Liver (tissue), 9 donors: Measurements from ENCODE around the gene EIF3L. TPM values are rescaled to one million over a fixed set of nuclear protein-coding genes. Genes with fewer than 3 reads are reported as not detected.

Source experiments
- DNase-seq: peaks from one replicate; pipeline ENCODE4 v3.0.0-alpha.2; 2017; ENCODE audit warnings: low spot score
- H3K27ac ChIP-seq, 2 donors: one replicate each; pipeline ENCODE4 v1.7.0; 2013; ENCODE audit warnings: inconsistent platforms in 2 of 2, low read length in 2 of 2, control low read depth in 1 of 2, low read depth in 1 of 2, mild to moderate bottlenecking in 1 of 2
- H3K27me3 ChIP-seq, 4 donors: one replicate each; pipeline versions ENCODE4 v1.6.1 to v1.7.0; 2013; ENCODE audit warnings: low read length in 3 of 4, inconsistent platforms in 1 of 4, mild to moderate bottlenecking in 1 of 4, moderate library complexity in 1 of 4; ENCODE audit not compliant: control insufficient read depth in 4 of 4, insufficient read depth in 4 of 4
- H3K36me3 ChIP-seq, 4 donors: one replicate each; pipeline versions ENCODE4 v1.6.1 to v1.7.0; 2013; ENCODE audit warnings: low read length in 3 of 4, mild to moderate bottlenecking in 3 of 4, low read depth in 1 of 4, moderate library complexity in 1 of 4; ENCODE audit not compliant: control insufficient read depth in 4 of 4, insufficient read depth in 3 of 4
- H3K4me1 ChIP-seq, 4 donors: one replicate each; pipeline versions ENCODE4 v1.6.1 to v1.7.0; 2013; ENCODE audit warnings: low read length in 3 of 4, mild to moderate bottlenecking in 3 of 4, moderate library complexity in 1 of 4; ENCODE audit not compliant: control insufficient read depth in 4 of 4, insufficient read depth in 4 of 4
- H3K4me3 ChIP-seq, 3 donors: one replicate each; pipeline versions ENCODE4 v1.6.1 to v1.7.0; 2013; ENCODE audit warnings: low read length in 3 of 3, control low read depth in 1 of 3, low read depth in 1 of 3, mild to moderate bottlenecking in 1 of 3
- H3K9ac ChIP-seq, 2 donors: one replicate each; pipeline ENCODE4 v1.7.0; 2013; ENCODE audit warnings: low read length in 2 of 2, mild to moderate bottlenecking in 2 of 2, moderate library complexity in 2 of 2, control low read depth in 1 of 2, low read depth in 1 of 2
- H3K9me3 ChIP-seq, 4 donors: one replicate each; pipeline versions ENCODE4 v1.6.1 to v1.7.0; 2013; ENCODE audit warnings: low read length in 3 of 4; ENCODE audit not compliant: control insufficient read depth in 4 of 4
- ATF3 ChIP-seq: IDR thresholded peaks from 2 replicates; pipeline ENCODE4 v1.6.1; 2016; ENCODE audit warnings: antibody characterized with exemption
- EGR1 ChIP-seq, 2 donors: IDR thresholded peaks; 2 replicates each; pipeline ENCODE4 v1.6.1; 2016 to 2018; ENCODE audit warnings: antibody characterized with exemption in 2 of 2, low read depth in 2 of 2
- FOXA1 ChIP-seq: IDR thresholded peaks from 2 replicates; pipeline ENCODE4 v1.6.1; 2016; ENCODE audit warnings: antibody characterized with exemption
- FOXA2 ChIP-seq: IDR thresholded peaks from 2 replicates; pipeline ENCODE4 v1.6.1; 2016; ENCODE audit warnings: antibody characterized with exemption
- GABPA ChIP-seq, 2 donors: IDR thresholded peaks in 1 of 2; conservative IDR thresholded peaks in 1 of 2; 2 replicates each; pipeline ENCODE4 v1.6.1; 2016; ENCODE audit warnings: antibody characterized with exemption in 2 of 2, mild to moderate bottlenecking in 1 of 2, moderate library complexity in 1 of 2
- HNF4A ChIP-seq, 2 donors: conservative IDR thresholded peaks; 2 replicates each; pipeline ENCODE4 v1.6.1; 2016; ENCODE audit warnings: antibody characterized with exemption in 2 of 2, mild to moderate bottlenecking in 2 of 2
- HNF4G ChIP-seq: IDR thresholded peaks from 2 replicates; pipeline ENCODE4 v1.6.1; 2016; ENCODE audit warnings: antibody characterized with exemption
- JUND ChIP-seq, 2 donors: IDR thresholded peaks; 2 replicates each; pipeline ENCODE4 v1.6.1; 2016; ENCODE audit warnings: antibody characterized with exemption in 2 of 2
- NR2F2 ChIP-seq: IDR thresholded peaks from 2 replicates; pipeline ENCODE4 v1.6.1; 2016; ENCODE audit warnings: antibody characterized with exemption
- RAD21 ChIP-seq, 2 donors: IDR thresholded peaks; 2 replicates each; pipeline ENCODE4 v1.6.1; 2016; ENCODE audit warnings: antibody characterized with exemption in 2 of 2, mild to moderate bottlenecking in 2 of 2
- RXRA ChIP-seq, 2 donors: IDR thresholded peaks; 2 replicates each; pipeline ENCODE4 v1.6.1; 2017 to 2018; ENCODE audit warnings: antibody characterized with exemption in 2 of 2, mild to moderate bottlenecking in 1 of 2
- SP1 ChIP-seq: IDR thresholded peaks from 2 replicates; pipeline ENCODE4 v1.6.1; 2018; ENCODE audit warnings: antibody characterized with exemption, mild to moderate bottlenecking
- TAF1 ChIP-seq: conservative IDR thresholded peaks from 2 replicates; pipeline ENCODE4 v1.6.1; 2016; ENCODE audit warnings: antibody characterized with exemption, mild to moderate bottlenecking
- YY1 ChIP-seq: IDR thresholded peaks from 2 replicates; pipeline ENCODE4 v1.6.1; 2016; ENCODE audit warnings: antibody characterized with exemption, mild to moderate bottlenecking
- ZBTB33 ChIP-seq: IDR thresholded peaks from 2 replicates; pipeline ENCODE4 v1.6.1; 2016; ENCODE audit warnings: antibody characterized with exemption
- WGBS: extraction: QIAGEN DNeasy Blood & Tissue Kit; methylation state at CpG from one replicate; pipeline ENCODE4 v1.1.7; 2013; 5-methylcytosine and 5-hydroxymethylcytosine counted together
- polyA plus RNA-seq, 2 donors: library from polyadenylated mRNA; stranded (reverse) in 1 of 2; unstranded in 1 of 2; fragments of 200-250 nt in 1 of 2; fragments of >200 nt in 1 of 2; fragmentation: Nextera tagmentation in 1 of 2; extraction: Ambion mirVana in 1 of 2; gene quantifications; one replicate each; pipeline versions ENCODE4 v1.2.1 to v1.2.3, GENCODE V29; 2013 to 2015
- total RNA-seq, 2 donors: library from RNA; depleted of rRNA; stranded (reverse); fragments of >200 nt; gene quantifications; one replicate each; pipeline ENCODE4 v1.2.3, GENCODE V29; 2014
- TF ChIP-seq, protein P1 (sequence below): fragments of 150-350 bp; IDR thresholded peaks from 2 replicates; pipeline ENCODE4 v1.5.1; 2017; ENCODE audit warnings: improper control_type of control experiment, low read depth, low read length; ENCODE audit not compliant: missing input control
- TF ChIP-seq, protein P2 (sequence below): IDR thresholded peaks from 2 replicates; pipeline ENCODE4 v1.6.1; 2016; ENCODE audit warnings: antibody characterized with exemption, mild to moderate bottlenecking
- TF ChIP-seq, protein P3 (sequence below): IDR thresholded peaks from 2 replicates; pipeline ENCODE4 v1.6.1; 2016; ENCODE audit warnings: antibody characterized with exemption
- donor health status: healthy.
- donor health status: healthy.
- donor health status: healthy.
- donor health status: healthy.
- donor health status: healthy.

EIF3L gene
- total and polyA plus RNA-seq, 4 donors, result 103 to 217 (median 111) TPM

DNA sequence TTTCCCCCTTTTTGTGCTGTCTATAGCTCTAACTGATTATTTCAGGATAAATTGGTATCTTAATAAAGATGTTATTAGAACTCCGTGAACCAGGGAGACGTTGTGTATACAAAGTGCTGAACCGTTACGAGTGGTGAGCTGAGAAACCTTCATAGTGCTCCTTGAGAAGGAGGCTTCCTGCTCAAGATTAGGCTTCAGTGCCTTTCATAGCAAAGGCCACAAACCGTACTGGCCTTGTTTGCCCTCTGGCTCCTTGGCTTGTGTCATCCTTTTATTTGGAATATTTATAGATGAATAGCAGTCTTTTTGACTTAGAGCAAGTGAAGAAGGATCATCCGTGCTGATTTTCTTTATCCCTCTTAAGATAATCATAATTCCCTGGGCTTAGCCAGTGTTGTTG, 16.3 kb downstream of the EIF3L start:
- peaks cover 10 to 56% (median 39%) of the 10 kb centered on the region in 4 donors for H3K36me3 ChIP-seq
- H3K9me3 ChIP-seq, result no peaks in the 10 kb centered on the region
- no peaks in the 10 kb centered on the region for H3K27me3 ChIP-seq
- DNase-seq, result no peak
- H3K27ac ChIP-seq, result no peak overlapping the region
- H3K9ac ChIP-seq, result no peak overlapping the region
- H3K4me1 ChIP-seq, result peaks cover 7 to 37% (median 37%) of the 10 kb centered on the region in 4 donors
- H3K4me3 ChIP-seq, result no peak overlapping the region
- 85% methylated on average over 6 of the region's 6 CpGs for WGBS
- TF ChIP-seq NR2F2 (no peak), HNF4A (conservative IDR thresholded peaks at IDR 0.05) (no peak), FOXA1 (no peak), ZBTB33 (no peak), ATF3 (no peak), JUND (IDR thresholded peaks at IDR 0.05) (no peak), FOXA2 (no peak), TAF1 (no peak), EGR1 (IDR thresholded peaks at IDR 0.05; ENCODE audit: low read depth in 2 of 2) (no peak), HNF4G (no peak), RAD21 (IDR thresholded peaks at IDR 0.05) (no peak), YY1 (no peak), SP1 (no peak), GABPA (IDR thresholded peaks at IDR 0.05 in 1 of 2, conservative IDR thresholded peaks at IDR 0.05 in 1 of 2) (no peak), RXRA (IDR thresholded peaks at IDR 0.05) (no peak)
- TF ChIP-seq, protein P1, sequence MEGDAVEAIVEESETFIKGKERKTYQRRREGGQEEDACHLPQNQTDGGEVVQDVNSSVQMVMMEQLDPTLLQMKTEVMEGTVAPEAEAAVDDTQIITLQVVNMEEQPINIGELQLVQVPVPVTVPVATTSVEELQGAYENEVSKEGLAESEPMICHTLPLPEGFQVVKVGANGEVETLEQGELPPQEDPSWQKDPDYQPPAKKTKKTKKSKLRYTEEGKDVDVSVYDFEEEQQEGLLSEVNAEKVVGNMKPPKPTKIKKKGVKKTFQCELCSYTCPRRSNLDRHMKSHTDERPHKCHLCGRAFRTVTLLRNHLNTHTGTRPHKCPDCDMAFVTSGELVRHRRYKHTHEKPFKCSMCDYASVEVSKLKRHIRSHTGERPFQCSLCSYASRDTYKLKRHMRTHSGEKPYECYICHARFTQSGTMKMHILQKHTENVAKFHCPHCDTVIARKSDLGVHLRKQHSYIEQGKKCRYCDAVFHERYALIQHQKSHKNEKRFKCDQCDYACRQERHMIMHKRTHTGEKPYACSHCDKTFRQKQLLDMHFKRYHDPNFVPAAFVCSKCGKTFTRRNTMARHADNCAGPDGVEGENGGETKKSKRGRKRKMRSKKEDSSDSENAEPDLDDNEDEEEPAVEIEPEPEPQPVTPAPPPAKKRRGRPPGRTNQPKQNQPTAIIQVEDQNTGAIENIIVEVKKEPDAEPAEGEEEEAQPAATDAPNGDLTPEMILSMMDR, result no peak
- TF ChIP-seq, protein P2, sequence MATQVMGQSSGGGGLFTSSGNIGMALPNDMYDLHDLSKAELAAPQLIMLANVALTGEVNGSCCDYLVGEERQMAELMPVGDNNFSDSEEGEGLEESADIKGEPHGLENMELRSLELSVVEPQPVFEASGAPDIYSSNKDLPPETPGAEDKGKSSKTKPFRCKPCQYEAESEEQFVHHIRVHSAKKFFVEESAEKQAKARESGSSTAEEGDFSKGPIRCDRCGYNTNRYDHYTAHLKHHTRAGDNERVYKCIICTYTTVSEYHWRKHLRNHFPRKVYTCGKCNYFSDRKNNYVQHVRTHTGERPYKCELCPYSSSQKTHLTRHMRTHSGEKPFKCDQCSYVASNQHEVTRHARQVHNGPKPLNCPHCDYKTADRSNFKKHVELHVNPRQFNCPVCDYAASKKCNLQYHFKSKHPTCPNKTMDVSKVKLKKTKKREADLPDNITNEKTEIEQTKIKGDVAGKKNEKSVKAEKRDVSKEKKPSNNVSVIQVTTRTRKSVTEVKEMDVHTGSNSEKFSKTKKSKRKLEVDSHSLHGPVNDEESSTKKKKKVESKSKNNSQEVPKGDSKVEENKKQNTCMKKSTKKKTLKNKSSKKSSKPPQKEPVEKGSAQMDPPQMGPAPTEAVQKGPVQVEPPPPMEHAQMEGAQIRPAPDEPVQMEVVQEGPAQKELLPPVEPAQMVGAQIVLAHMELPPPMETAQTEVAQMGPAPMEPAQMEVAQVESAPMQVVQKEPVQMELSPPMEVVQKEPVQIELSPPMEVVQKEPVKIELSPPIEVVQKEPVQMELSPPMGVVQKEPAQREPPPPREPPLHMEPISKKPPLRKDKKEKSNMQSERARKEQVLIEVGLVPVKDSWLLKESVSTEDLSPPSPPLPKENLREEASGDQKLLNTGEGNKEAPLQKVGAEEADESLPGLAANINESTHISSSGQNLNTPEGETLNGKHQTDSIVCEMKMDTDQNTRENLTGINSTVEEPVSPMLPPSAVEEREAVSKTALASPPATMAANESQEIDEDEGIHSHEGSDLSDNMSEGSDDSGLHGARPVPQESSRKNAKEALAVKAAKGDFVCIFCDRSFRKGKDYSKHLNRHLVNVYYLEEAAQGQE, result no peak
- TF ChIP-seq, protein P3, sequence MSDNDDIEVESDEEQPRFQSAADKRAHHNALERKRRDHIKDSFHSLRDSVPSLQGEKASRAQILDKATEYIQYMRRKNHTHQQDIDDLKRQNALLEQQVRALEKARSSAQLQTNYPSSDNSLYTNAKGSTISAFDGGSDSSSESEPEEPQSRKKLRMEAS, result no peak
